HG03442 (cell line): ENCODE measurements around the gene FAM163A.
"Not testable (repeated sequence)": the region's sequence is repeated elsewhere in the genome, so short reads cannot be mapped to it uniquely, and the experiment has no call there.

Experiments
- ATAC-seq: cut with Tn5 transposase; IDR thresholded peaks from one replicate; pipeline ENCODE4 v1.9.1; 2021; ENCODE audit warnings: mild to moderate bottlenecking, moderate library complexity; ENCODE audit not compliant: unreplicated experiment

The FAM163A gene

DNA sequence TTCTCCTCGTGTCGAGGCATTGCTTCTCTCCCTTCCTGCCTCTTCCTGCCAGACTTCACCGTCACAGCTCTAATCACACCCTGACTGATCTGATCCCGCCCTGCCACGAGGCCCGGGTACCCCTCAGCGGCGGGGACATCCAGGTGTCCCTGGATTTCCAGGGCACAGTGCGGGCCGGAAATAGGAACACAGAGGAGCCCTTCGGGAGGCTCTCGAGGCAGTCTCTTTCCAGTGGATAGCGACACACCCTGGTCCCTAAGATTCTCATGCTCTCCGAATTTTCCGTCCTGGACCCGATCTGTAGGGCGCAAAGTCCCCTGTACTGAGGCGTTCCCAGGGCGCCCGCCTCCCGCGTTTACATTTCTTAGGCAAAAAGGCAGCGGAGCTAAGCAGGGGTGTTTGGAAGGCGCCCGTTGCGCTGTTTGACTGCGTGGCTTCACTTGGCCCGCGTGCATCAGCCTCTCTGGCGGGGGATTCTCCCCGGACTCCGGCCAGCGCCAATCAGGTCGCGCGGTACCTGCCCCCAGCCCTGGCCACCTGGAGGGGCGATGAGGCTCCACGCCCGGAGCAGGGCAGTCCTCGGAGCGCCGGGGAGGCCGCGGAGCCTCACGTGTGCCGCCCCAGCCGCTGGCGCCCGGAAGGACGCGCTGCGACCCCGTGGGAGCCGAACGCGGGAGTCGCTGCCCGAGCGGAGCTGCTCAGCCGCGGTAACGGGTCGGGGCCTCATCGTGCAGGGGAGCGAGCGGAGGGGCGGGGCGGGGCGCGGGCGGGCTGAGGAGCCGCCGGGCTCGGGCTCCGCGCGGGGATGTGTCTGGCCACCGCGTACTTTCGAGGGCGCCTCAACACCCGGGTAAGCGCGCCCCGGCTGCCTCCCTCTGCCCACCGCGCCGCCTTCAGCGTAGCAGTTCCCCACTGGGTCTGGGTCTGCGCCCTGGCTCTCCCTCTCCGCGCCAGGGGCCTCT, at the start of gene FAM163A:
FAM163A (plus strand) TSS at position 575 of the 962 bp plus-strand sequence. CDS start 69,807 bp downstream, outside the sequence.
- no peak for ATAC-seq

DNA sequence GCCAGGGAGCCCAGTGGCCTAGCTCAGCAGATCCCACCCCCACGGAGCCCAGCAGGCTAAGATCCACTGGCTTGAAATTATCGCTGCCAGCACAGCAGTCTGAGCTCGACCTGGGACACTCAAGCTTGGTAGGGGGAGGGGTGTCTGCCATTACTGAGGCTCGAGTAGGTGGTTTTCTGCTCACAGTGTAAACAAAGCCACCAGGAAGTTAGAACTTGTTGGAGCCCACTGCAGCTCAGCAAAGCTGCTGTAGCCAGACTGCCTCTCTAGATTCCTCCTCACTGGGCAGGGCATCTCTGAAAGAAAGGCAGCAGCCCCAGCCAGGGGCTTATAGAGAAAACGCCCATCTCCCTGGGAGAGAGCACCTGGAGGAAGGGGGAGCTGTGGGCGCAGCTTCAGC, 48.6 kb upstream of the FAM163A start:
- not testable (repeated sequence) for ATAC-seq

DNA sequence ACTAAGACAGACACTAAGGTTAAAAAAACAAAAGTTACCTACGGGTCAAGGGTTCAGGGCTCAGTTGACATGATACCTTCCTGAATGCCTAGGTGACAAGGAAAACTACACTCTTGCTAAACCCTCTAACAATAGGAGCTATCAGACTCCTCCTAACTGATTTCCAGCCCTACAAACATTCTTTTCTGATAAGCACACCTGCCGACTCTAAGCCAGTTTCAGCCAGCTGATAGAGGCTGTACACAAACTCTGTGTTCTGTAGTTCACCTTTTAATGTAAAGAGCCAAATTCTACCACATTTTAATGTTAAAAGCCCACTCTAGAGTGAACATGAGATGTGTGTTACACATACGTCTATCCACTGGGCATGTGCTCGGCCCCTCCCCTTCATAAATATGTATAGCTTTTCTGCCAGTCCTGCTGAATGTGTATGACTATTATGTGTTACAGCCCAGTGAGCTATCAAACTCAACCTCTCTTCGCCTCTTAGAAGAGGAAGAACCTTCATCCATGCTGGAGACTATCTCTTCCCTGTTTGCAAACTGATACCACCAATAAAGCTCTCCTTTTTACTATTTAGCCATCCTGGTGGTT, 40.0 kb upstream of the FAM163A start:
- ATAC-seq: no peak

DNA sequence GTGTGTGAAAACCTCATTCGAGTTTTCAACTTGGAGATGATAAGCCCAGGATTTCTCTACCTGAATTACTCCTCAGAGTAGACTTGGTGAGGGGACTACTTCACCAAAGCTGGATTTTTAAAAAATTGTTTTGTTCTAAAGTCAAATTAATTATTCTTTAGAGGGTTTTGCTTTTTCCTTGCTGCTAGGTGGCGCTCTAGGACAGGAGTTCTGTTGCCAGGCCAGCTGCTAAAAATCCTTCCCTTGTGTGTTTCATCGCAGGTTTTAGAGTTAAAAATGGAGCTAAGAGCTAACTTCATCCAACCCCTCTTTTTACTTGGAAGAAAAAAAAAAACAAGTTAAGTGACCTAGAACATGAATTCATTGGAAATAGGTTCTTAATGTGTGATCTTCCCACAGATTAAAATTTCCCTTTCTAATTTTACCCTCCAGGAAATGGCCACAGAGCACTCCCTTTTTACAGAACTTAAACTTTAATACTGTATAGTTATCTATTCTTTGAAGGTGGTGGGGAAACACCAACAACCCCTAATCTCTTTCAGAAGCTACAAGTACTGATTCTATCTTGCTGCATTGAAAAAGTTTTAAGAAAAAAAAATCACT, 36.7 kb upstream of the FAM163A start:
- ATAC-seq: no peak

DNA sequence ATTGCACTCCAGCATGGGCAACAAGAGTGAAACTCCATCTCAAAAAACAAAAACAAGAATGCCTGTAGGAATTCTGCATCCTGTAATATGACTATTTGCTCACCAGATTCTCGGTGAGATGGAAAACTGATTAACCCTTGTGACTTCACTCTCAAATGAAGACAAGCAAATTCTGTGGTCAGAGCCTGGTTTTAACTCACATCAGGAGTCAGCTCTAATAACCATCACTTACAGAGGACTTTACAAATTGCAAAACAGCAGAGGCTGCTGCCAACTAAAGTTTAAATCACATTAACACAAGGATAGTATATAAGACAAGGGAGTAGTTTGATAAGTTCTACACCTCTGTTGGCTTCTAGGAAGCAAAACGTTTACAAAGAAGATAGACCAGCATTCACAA, 35.7 kb upstream of the FAM163A start:
- ATAC-seq: no peak

DNA sequence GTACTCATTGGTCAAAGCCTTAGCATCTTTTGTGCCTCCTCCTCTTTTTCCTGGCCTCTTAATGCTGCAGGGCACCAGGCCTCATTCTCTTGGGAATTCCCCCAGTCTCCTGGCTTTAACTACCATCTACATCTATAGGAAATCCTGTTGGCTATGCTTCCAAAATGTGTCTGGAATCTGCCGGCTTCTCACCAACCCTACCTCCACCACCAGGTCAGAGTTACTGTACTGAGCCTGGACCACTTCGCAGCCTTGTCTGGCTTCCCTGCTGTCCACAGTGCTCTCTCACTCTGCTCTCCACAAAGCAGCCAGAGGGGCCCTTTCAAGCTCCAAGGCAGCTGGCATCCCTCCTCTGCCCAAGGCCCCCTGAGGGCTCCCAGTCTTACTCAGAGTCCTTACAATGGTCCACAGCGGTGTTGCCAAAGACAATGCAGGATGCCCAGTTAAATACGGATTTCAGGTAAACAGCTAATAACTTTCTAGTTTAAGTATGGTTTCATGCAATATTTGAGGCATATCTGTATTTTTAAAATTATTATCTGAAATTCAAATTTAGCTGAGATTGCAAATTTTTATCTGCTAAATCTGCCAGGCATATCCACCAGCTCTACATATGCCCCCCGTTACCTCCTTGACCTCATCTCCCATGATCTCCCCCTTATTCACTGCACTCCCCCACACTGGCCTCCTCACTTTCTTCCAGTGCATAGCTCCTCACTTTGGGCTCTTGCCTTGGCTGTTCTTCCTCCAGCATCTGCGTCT, 34.5 kb upstream of the FAM163A start:
- ATAC-seq: no peak

DNA sequence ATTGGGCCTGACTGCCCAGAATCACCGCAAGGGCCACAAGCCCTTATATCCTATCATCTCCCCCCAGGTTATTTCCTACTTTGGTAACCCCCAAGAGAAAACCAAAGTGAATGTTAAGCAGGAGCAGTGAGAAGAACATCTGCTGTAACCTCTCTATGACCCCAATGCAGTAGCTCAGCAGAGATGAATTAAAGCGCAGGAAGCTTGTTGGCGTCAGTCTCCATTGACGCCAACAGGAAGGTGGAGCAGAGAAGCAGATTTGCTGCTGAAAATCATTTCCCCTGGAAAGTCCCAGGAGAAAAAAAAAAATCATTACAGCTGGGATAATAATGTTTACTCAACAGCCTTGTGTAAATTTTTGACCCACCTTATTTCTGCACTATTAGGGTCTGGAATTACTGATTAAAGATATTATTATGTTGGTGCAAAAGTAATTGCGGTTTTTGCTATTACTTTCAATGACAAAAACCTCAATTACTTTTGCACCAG, 33.2 kb upstream of the FAM163A start:
- ATAC-seq: peak; percentile 72

DNA sequence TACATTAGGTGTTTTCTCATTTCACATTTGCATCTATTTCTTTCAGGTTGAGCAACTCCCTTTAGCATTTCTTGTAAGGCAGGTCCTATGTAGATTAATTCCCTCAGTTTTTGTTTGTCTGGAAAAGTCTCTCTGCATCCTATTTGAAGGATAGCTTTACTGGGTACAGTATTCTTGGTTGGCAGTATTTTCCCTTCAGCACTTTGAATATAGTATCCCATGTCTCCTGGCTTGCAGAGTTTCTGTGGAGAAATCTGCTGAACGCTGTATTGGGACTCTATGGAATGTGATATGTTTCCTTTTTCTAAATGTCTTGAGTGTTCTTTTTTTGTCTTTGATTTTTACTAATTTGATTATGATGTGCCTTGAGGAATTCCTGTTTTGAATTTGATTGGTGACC, 28.9 kb upstream of the FAM163A start:
- ATAC-seq: no peak

DNA sequence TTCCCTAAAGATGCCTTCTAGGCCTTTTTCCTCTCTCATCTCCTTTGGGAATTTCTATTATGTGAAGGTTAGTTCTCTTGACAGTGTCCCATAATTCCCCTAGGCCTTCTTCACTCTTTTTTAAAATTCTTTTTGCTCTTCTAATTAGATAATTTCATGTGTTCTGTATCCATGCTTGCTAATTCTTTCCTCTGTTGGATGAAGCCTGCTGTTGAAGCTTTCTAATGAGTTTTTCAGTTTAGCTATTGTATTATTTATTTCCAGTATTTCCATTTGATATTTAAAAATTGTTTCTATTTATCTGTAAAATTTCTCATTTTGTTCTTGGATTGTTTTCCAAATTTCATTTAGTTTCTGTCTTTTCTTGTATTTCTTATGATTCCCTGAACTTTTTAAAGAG, 28.5 kb upstream of the FAM163A start:
- no peak for ATAC-seq

DNA sequence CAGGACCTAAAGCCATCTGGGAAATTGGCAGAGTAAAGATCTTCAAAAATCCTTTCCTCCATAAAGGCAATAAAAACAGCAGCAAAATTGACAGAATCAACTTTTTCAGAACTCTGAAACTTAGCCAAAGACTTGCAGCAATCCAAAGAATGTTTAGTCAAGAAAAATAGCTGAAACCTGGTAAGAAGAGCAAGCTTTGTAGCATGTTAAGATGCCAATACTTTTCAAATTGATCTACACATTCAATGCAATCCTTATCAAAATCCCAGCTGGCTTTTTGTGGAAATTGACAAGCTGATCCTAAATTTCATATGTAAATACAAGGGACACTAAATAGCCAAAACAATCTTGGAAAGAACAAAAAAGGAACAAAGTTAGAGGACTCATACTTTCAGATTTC, 23.8 kb upstream of the FAM163A start:
- ATAC-seq: no peak

DNA sequence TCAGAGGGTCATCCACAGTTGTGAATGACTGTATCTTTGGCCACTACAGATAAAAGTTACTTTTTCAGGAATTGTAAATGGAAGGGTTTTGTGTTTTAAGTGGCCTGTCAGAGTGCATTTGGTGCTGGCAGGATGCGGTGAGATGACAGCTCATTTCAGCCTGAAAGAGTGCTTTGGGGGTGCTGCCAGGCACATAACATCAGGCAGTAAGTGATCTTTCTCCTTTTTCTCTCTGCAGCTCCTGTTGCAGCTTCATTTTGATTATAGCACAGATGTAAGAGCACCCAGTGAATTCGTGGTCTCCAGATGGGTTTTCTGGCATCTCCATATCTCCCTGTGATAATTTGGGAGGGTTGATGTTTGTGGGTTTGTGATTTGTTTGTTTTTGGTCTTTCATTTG, 14.8 kb upstream of the FAM163A start:
- no peak for ATAC-seq

DNA sequence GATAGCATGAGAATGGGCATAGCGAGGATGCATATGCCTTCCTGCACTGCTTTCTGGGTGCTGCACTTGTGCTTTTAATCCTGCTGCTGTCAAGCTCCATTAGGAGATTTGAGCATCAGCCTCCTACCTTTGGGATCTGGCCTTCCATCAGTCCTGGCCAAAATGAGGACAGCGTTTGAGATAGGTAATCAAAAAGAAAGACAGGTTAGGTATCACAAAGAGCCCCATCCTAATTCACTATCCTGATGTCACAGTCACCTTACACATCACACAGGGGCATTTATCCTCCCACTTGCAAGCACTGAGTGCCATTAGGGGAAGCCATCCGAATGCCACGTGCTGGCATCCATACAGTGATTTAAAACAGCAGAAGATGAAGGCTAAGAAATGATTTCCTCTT, 13.2 kb upstream of the FAM163A start:
- no peak for ATAC-seq

DNA sequence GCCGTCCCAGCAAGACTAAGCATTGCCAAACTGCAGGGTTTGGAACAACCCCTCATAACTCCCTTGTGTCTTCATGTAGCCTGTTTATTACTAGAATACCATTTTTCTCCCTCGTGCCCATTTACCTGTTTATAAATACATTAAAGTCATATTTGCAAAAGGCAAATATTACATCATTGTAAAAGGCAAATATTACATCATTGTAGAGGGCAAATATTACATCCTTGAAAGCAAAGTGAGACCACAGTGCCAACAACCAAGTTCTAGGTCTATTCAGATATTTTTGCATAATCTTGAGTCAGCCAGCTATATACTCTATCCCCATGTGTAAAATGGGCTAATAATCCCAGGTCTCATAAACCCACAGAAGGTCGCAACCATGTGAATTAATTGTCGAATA, 11.4 kb upstream of the FAM163A start:
- ATAC-seq: no peak

DNA sequence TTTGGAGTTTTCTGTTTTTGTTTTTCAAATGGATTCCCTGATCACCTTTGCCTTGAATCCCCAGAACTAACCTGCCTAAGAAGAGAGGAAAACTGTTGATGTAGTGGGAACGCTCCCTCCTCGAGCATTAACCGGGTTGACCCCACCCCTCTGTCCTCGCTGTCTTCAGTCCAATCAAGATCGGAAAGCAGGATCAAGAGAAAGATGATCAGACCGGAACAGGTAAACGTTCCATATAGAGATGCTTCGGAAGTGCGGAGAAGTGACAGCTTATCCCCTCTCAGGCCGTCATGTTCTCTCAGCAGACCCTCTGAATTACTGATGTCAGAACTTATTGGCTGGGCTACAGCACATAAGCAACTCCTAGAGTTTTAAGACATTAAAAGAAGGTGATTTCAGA, 800 bp upstream of the FAM163A start:
- no peak for ATAC-seq

DNA sequence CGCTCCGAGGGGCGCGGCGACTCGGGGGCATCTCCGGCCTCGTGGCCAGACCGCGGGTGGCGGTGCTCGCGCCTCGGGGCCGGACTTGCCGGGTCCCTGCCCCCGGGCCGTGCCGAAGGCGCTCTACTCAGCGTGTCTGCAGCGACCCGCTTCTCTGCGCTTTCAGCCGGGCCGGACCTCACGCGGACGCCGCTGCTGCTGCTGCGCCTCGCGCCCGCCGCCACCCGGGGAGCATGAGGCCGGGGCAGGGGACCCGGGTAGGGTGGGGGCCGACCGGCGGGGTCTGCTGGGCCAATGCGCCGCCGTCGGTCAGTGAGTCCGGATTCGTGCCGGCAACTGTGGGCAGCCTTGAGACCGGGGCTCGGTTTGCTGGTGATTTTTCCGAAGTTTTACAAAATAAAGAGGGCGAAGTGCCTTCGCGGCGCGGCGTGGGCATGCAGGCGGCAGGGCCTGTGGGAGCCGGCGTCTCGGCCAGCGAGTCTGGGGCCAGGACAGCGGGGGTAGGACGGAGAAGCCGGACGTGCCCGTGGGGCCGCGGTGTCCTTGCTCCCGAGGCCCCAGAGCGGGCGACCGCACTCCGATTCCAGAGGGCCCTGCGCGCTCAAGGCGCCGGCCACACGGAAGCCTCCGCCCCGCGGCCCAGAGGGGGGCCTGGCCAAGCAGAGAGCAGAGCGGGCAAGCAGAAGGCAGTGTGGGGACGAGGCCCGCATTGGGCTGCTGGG, 749 bp downstream of the FAM163A start:
- ATAC-seq: no peak

DNA sequence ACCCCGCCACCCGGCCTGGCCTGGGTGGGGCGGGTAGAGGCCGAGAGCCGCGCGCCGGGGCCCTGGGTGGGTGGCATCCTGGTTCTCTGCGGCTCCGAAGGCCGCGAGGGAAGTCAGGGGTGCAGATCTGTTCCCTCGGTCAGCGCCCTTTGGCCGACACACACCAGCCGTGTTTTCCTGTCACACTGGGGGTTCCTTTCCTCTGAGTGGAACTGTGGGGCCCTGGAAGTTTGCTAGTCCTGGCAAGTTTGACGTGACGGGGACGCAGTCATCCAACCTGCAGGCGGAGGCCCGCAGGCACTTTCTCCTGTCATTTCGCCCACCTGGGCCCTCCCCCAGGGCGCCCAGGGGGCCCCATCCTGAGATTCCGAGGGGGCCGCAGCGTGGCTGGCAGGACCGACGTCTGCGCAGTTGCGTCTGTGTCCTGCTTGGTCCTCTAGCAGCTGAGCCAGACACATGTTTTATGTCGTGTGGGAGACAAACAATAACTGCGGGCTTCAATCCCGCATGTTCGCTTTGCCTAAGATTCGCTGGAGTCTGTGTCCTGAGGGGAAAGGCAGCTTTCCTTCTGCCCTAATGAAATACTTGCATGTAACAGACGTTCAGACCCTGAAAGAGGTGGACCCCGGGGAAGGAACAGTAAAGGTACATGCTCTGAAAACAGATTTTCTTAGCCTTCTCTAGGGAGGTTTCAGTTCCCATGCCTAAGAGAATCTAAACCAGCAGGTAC, 1.5 kb downstream of the FAM163A start:
- no peak for ATAC-seq

DNA sequence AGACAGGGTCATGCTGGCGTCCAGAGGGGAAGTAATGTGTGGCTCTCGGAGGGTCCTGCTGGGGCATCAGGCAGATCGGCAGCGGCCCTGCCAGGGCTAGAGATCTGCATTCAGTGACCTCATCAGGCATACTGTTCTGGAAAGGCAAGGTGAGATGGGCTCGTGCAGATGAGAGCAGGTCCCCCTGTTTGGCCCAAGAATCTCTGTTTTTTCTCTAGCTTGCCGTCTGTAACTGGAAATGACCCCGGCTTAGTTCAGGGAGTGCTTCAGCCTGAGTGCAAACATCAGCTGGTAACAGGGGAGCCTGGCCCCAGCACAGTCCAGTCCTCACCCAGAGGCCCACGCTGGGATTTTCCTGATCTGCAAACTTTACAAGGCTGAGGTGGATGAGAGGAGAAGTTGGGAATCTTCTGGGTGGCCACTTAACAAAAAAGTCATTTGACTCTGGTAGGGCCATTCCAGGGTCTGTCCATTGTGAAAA, 2.1 kb downstream of the FAM163A start:
- no peak for ATAC-seq

DNA sequence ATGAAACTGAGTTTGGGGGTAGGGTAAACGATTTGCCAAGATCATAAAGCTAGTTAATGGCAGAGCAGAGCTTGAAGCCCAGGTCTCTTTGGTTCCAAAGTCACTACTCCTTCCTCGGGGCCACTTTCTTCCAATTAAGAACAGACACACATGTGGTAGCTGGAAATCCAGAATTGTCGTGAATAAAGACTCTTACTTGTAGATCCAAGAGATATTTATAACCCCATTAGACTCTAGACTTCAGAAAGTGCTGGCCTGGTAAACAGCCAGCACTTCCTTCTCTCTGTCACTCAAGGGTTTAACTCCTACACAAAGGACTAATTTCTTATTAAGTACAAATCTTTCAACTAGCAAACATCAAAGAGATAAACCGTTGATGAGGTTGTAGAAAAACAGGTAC, 2.7 kb downstream of the FAM163A start:
- ATAC-seq: no peak

DNA sequence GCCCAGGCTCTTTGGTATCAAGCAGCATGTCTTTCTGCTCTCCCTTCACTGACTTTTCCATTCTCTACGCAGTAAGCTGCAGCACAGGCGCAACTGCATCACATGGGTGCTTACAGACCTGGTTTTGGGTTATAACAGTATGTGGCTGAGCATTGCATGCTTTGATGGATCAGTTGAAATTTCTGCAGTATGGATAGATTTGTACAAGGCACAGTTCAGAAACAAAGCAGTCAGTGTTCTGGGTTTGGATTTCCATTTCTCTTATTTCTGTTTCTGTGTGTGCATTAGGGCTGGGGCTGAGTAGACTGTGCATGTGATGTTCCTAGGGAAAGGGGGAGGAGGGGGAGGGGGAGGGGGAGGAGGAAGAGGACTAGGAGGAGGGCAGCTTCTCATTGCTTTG, 4.5 kb downstream of the FAM163A start:
- ATAC-seq: no peak

DNA sequence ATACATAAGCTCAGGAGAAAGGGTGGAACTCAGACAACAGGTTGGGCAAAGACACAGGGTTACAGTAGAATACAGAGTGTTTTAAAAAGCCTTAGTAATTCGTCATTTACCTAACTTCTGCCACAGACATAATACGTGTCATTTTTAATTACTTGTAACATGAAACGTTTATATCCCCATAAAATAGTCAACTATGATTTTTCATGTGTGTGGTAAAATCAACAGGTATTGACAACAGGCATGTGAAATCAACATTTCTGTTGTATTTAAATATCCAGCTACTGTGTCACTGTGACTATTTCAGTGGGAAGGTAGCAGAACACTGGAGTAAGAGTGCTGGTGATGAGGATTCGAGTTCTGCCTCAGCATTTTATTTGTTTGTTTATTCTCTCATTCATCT, 5.7 kb downstream of the FAM163A start:
- no peak for ATAC-seq
